Measurements from ENCODE around the gene EXOC3. TPM values are rescaled to one million over a fixed set of nuclear protein-coding genes. Genes with fewer than 3 reads are reported as not detected.

Gene EXOC3
- total RNA-seq, 1 experiment from 2014 or later, result 60.1 TPM

GRCh38 chr5:441996-442334 lies 1.0 kb upstream of the EXOC3 start (continued):
- TF ChIP-seq KAT7 (CRISPR knock-in tag; IDR thresholded peaks at IDR 0.05; ENCODE audit: borderline replicate concordance) (no peak), ZNF263 (CRISPR knock-in tag; IDR thresholded peaks at IDR 0.05; ENCODE audit: low read depth) (no peak), ZNF219 (CRISPR knock-in tag; IDR thresholded peaks at IDR 0.05; ENCODE audit: borderline replicate concordance) (no peak; the same call in 1 of the 2 replicates), NFATC4 (CRISPR knock-in tag; IDR thresholded peaks at IDR 0.05) (no peak)

GRCh38 chr5:443239-444151 lies 519 bp downstream of the EXOC3 start:
- Mint-ChIP-seq H3K9me3 (no peaks in the 10 kb centered on the region), H3K4me1 (peaks cover 16% of the 10 kb centered on the region), H3K27me3 (ENCODE audit: low read depth) (peaks cover 5% of the 10 kb centered on the region), H3K36me3 (peaks cover 21% of the 10 kb centered on the region), H3K4me3 (peak overlapping the region; percentile 100), H3K27ac (no peak overlapping the region; the same call in 1 of the 2 replicates)
- TF ChIP-seq RELA (CRISPR knock-in tag; IDR thresholded peaks at IDR 0.05; ENCODE audit: borderline replicate concordance) (peak; percentile 6; the same call in 1 of the 2 replicates), HMGXB4 (CRISPR knock-in tag; IDR thresholded peaks at IDR 0.05) (no peak), TCF7 (CRISPR knock-in tag; IDR thresholded peaks at IDR 0.05; ENCODE audit: low read depth) (peak; percentile 31; the same call in 1 of the 2 replicates), JUN (CRISPR knock-in tag; IDR thresholded peaks at IDR 0.05) (peak; percentile 39; the same call in 1 of the 2 replicates), ZNF396 (CRISPR knock-in tag; IDR thresholded peaks at IDR 0.05; ENCODE audit: borderline replicate concordance) (no peak), ETV6 (CRISPR knock-in tag; IDR thresholded peaks at IDR 0.05) (0 out of 2 replicates have a peak, but pooled peaks have one; percentile 6)
- TF ChIP-seq, protein P1, sequence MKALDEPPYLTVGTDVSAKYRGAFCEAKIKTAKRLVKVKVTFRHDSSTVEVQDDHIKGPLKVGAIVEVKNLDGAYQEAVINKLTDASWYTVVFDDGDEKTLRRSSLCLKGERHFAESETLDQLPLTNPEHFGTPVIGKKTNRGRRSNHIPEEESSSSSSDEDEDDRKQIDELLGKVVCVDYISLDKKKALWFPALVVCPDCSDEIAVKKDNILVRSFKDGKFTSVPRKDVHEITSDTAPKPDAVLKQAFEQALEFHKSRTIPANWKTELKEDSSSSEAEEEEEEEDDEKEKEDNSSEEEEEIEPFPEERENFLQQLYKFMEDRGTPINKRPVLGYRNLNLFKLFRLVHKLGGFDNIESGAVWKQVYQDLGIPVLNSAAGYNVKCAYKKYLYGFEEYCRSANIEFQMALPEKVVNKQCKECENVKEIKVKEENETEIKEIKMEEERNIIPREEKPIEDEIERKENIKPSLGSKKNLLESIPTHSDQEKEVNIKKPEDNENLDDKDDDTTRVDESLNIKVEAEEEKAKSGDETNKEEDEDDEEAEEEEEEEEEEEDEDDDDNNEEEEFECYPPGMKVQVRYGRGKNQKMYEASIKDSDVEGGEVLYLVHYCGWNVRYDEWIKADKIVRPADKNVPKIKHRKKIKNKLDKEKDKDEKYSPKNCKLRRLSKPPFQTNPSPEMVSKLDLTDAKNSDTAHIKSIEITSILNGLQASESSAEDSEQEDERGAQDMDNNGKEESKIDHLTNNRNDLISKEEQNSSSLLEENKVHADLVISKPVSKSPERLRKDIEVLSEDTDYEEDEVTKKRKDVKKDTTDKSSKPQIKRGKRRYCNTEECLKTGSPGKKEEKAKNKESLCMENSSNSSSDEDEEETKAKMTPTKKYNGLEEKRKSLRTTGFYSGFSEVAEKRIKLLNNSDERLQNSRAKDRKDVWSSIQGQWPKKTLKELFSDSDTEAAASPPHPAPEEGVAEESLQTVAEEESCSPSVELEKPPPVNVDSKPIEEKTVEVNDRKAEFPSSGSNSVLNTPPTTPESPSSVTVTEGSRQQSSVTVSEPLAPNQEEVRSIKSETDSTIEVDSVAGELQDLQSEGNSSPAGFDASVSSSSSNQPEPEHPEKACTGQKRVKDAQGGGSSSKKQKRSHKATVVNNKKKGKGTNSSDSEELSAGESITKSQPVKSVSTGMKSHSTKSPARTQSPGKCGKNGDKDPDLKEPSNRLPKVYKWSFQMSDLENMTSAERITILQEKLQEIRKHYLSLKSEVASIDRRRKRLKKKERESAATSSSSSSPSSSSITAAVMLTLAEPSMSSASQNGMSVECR (CRISPR knock-in tag; IDR thresholded peaks at IDR 0.05; ENCODE audit: borderline replicate concordance), result peak; percentile 11; the same call in 1 of the 2 replicates
- POLR2A ChIA-PET, result no interaction called here
- DNase-seq (ENCODE audit: low spot score) (peak; percentile 31), ATAC-seq (no peak; the same call in 1 of the 2 replicates)
- CTCF ChIA-PET, result interaction anchor here (1.0 to 3.7 kb wide), 2 partner anchors 12 kb away, joined by 4 to 33 read pairs; no protein-coding TSS in a partner anchor

- POLR2A ChIA-PET, result no interaction called here
- Mint-ChIP-seq H3K27ac (no peak overlapping the region; the same call in 1 of the 2 replicates), H3K4me1 (peaks cover 16% of the 10 kb centered on the region), H3K36me3 (peaks cover 29% of the 10 kb centered on the region), H3K9me3 (no peaks in the 10 kb centered on the region), H3K4me3 (peak overlapping the region; percentile 100), H3K27me3 (ENCODE audit: low read depth) (peaks cover 5% of the 10 kb centered on the region)
- DNase-seq (ENCODE audit: low spot score) (no peak), ATAC-seq (no peak)
- CTCF ChIA-PET, result interaction anchor here (0.8 to 3.7 kb wide), 2 partner anchors 13 to 127 kb away, joined by 3 to 33 read pairs; no protein-coding TSS in a partner anchor
- no peak for TF ChIP-seq SMAD4 (CRISPR knock-in tag; IDR thresholded peaks at IDR 0.05)
- no peak for TF ChIP-seq ZNF263 (CRISPR knock-in tag; IDR thresholded peaks at IDR 0.05; ENCODE audit: low read depth)
- TF ChIP-seq, protein P2, sequence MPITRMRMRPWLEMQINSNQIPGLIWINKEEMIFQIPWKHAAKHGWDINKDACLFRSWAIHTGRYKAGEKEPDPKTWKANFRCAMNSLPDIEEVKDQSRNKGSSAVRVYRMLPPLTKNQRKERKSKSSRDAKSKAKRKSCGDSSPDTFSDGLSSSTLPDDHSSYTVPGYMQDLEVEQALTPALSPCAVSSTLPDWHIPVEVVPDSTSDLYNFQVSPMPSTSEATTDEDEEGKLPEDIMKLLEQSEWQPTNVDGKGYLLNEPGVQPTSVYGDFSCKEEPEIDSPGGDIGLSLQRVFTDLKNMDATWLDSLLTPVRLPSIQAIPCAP (CRISPR knock-in tag; IDR thresholded peaks at IDR 0.05), result no peak
- no peak for TF ChIP-seq MXD4 (CRISPR knock-in tag; IDR thresholded peaks at IDR 0.05; ENCODE audit: borderline replicate concordance)
- TF ChIP-seq GRHL2 (CRISPR knock-in tag; IDR thresholded peaks at IDR 0.05; ENCODE audit: insufficient replicate concordance, severe bottlenecking), result no peak
- no peak for TF ChIP-seq ZNF425 (CRISPR knock-in tag; conservative IDR thresholded peaks at IDR 0.05)
- TF ChIP-seq, protein P1 (CRISPR knock-in tag; IDR thresholded peaks at IDR 0.05; ENCODE audit: borderline replicate concordance), result no peak
Observed at GRCh38 chr5:444226-444625, 1.2 kb downstream of the EXOC3 start.

Data from WTC11 (cell line).